HT1080 (cell line): Measurements from ENCODE around the gene TMEM108. TPM values are rescaled to one million over a fixed set of nuclear protein-coding genes. Genes with fewer than 3 reads are reported as not detected.
A peak's percentile ranks its signal among the peaks of the same experiment; 100 is the strongest.

Experiments used
- DNase-seq: peaks from one replicate; pipeline ENCODE4 v3.0.0-alpha.2; 2015; ENCODE audit warnings: low read depth
- total RNA-seq: library from RNA; depleted of rRNA; stranded (reverse); fragments of >200 nt; shearing (Covaris generic); gene quantifications from 2 replicates; pipeline ENCODE4 v1.2.3, GENCODE V29; 2014

Gene TMEM108
- total RNA-seq, 1 experiment from 2014 or later: 0.23 TPM

- peak; percentile 43 for DNase-seq
These were observed 75.9 kb downstream of the TMEM108 start for GRCh38 chr3:133113927-133114597.

GRCh38 chr3:133115176-133115575, 77.0 kb downstream of the TMEM108 start:
- DNase-seq: no peak

GRCh38 chr3:133117342-133117741, 79.2 kb downstream of the TMEM108 start:
- no peak for DNase-seq

GRCh38 chr3:133119176-133119575, 81.0 kb downstream of the TMEM108 start:
- DNase-seq: no peak

- DNase-seq: no peak
These were observed 83.3 kb downstream of the TMEM108 start for GRCh38 chr3:133121450-133121849.

GRCh38 chr3:133123636-133124035, 85.4 kb downstream of the TMEM108 start:
- no peak for DNase-seq

- DNase-seq: peak; percentile 17
These were observed 86.3 kb downstream of the TMEM108 start for GRCh38 chr3:133124511-133124910.

- no peak for DNase-seq
These were observed 87.0 kb downstream of the TMEM108 start for GRCh38 chr3:133125171-133125570.

GRCh38 chr3:133125802-133126201, 87.6 kb downstream of the TMEM108 start:
- DNase-seq: no peak

- DNase-seq: no peak
These were observed 89.2 kb downstream of the TMEM108 start for GRCh38 chr3:133127381-133127780.

GRCh38 chr3:133130168-133130567, 92.0 kb downstream of the TMEM108 start:
- DNase-seq: peak; percentile 52

- DNase-seq: no peak
These were observed 97.1 kb downstream of the TMEM108 start for GRCh38 chr3:133135306-133135705.

- DNase-seq: peak; percentile 71
These were observed 98.2 kb downstream of the TMEM108 start for GRCh38 chr3:133136114-133137041.

GRCh38 chr3:133137042-133137996, 99.1 kb downstream of the TMEM108 start:
- no peak for DNase-seq

GRCh38 chr3:133138017-133138416, 99.8 kb downstream of the TMEM108 start:
- no peak for DNase-seq

- no peak for DNase-seq
These were observed 113.9 kb downstream of the TMEM108 start for GRCh38 chr3:133152056-133152455.

- no peak for DNase-seq
These were observed 114.6 kb downstream of the TMEM108 start for GRCh38 chr3:133152681-133153220.

GRCh38 chr3:133153382-133153781, 115.2 kb downstream of the TMEM108 start:
- DNase-seq: no peak

GRCh38 chr3:133157716-133158115, 119.5 kb downstream of the TMEM108 start:
- no peak for DNase-seq

GRCh38 chr3:133158686-133159085, 120.5 kb downstream of the TMEM108 start:
- no peak for DNase-seq
